K562 (cell line): Measurements from ENCODE around the gene MMAB. TPM values are rescaled to one million over a fixed set of nuclear protein-coding genes. Genes with fewer than 3 reads are reported as not detected.

Experiments used
- ATAC-seq: fragments of 200-7000 bp; cut with Tn5 transposase; 3 replicates; pipeline ENCODE4 v1.9.1; 2020; ENCODE audit warnings: moderate library complexity
- BruUV-seq: library from RNA; stranded (reverse); fragments of 400-500 nt; replicated peaks from 2 replicates; lab custom pipeline; 2021; lab: Mats Ljungman, UMichigan
- CTCF ChIA-PET: fragments of 300-600 bp; formaldehyde crosslinking; extraction: SDS; loops from one replicate; lab custom pipeline; 2021; ENCODE audit warnings: low intra/inter-chr PET ratio; lab: Yijun Ruan, JAX
- POLR2A ChIA-PET: fragments of 300-600, 350-650 bp; sonication (Branson Sonifier 250); formaldehyde crosslinking; extraction: SDS; loops from one replicate; lab custom pipeline; 2021; ENCODE audit warnings: antibody characterized with exemption, inconsistent platforms; lab: Yijun Ruan, JAX
- DNase-seq, 4 experiments: peaks; one replicate each; pipeline versions ENCODE4 v3.0.0 to v3.0.0-alpha.2; 2011 to 2018; ENCODE audit warnings: low spot score in 3 of 4, mixed read lengths in 3 of 4; ENCODE audit errors: extremely low read depth in 1 of 4
- FAIRE-seq: peaks from 2 replicates; lab custom pipeline; 2011; peaks lifted over from hg19 to GRCh38; lab: Jason Lieb, UNC
- H2AFZ ChIP-seq: 2 replicates; pipeline ENCODE4 v1.6.0; 2011; ENCODE audit warnings: low read depth, low read length, control low read depth, inconsistent platforms
- H3K27ac ChIP-seq: fragments of 200-600 bp; 3 replicates; pipeline ENCODE4 v1.8.0; 2011; ENCODE audit warnings: low read depth, mild to moderate bottlenecking, control low read depth, inconsistent platforms, low read length, moderate library complexity, mixed read lengths; ENCODE audit errors: extremely low read depth
- H3K27me3 ChIP-seq, 2 experiments: fragments of 300-600 bp in 1 of 2; 2 replicates in 1 of 2; 3 replicates in 1 of 2; pipeline versions ENCODE4 v1.6.0 to v1.8.0; 2011; ENCODE audit warnings: inconsistent platforms in 2 of 2, low read length in 2 of 2, mild to moderate bottlenecking in 1 of 2, mixed read lengths in 1 of 2, moderate library complexity in 1 of 2; ENCODE audit not compliant: control insufficient read depth in 2 of 2, insufficient read depth in 2 of 2
- H3K36me3 ChIP-seq: fragments of 300-600 bp; 3 replicates; pipeline ENCODE4 v1.8.0; 2011; ENCODE audit warnings: mild to moderate bottlenecking, low read length, inconsistent platforms; ENCODE audit not compliant: control insufficient read depth, insufficient read depth
- H3K4me1 ChIP-seq, 2 experiments: fragments of 200-600 bp in 1 of 2; replicated peaks in 1 of 2; 2 replicates in 1 of 2; 3 replicates in 1 of 2; pipeline versions ENCODE4 v1.5.1 to v1.8.0; 2011; ENCODE audit warnings: inconsistent platforms in 2 of 2, low read length in 2 of 2, mild to moderate bottlenecking in 1 of 2, mixed read lengths in 1 of 2, moderate library complexity in 1 of 2; ENCODE audit not compliant: control insufficient read depth in 2 of 2, insufficient read depth in 2 of 2
- H3K4me2 ChIP-seq: 2 replicates; pipeline ENCODE4 v1.6.1; 2011; ENCODE audit warnings: low read length, control low read depth, inconsistent platforms, mixed read lengths; ENCODE audit not compliant: insufficient read depth
- H3K4me3 ChIP-seq: fragments of 200-600 bp; sonication (generic), shearing (Covaris generic); 2 replicates; pipeline ENCODE4 v1.5.1; 2016; ENCODE audit warnings: control low read depth, inconsistent platforms
- H3K79me2 ChIP-seq: fragments of 200-600 bp; 3 replicates; pipeline ENCODE4 v1.8.0; 2011; ENCODE audit warnings: low read length, inconsistent platforms; ENCODE audit not compliant: control insufficient read depth, insufficient read depth
- H3K9ac ChIP-seq, 2 experiments: 2 replicates each; pipeline versions ENCODE4 v1.6.0 to v1.6.1; 2011; ENCODE audit warnings: low read depth in 2 of 2, low read length in 2 of 2, control low read depth in 1 of 2, inconsistent platforms in 1 of 2, mild to moderate bottlenecking in 1 of 2, mixed read lengths in 1 of 2; ENCODE audit not compliant: insufficient read depth in 1 of 2
- H3K9me1 ChIP-seq: one replicate; pipeline ENCODE4 v1.6.0; 2011; ENCODE audit warnings: inconsistent platforms, mild to moderate bottlenecking, low read length, moderate library complexity; ENCODE audit not compliant: control insufficient read depth, insufficient read depth
- H3K9me3 ChIP-seq: replicated peaks from 2 replicates; pipeline ENCODE4 v1.5.1; 2011; ENCODE audit warnings: low read depth, low read length, inconsistent platforms; ENCODE audit not compliant: control insufficient read depth, insufficient read depth
- H4K20me1 ChIP-seq: replicated peaks from 2 replicates; pipeline ENCODE4 v1.6.1; 2011; ENCODE audit warnings: low read length, inconsistent platforms, mixed read lengths; ENCODE audit not compliant: control insufficient read depth, insufficient read depth
- FOS ChIP-seq: IDR thresholded peaks from 3 replicates; pipeline ENCODE4 v1.6.1; 2011; ENCODE audit not compliant: insufficient read length; ENCODE audit errors: extremely low read depth
- GATAD2A ChIP-seq: fragments of 450-650 bp; IDR thresholded peaks from 2 replicates; pipeline ENCODE4 v1.6.1; 2017
- GTF2F1 ChIP-seq: IDR thresholded peaks from 2 replicates; pipeline ENCODE4 v1.6.1; 2011; ENCODE audit warnings: low read depth, low read length, improper control_type of control experiment
- JUND ChIP-seq, 2 experiments: IDR thresholded peaks; 2 replicates in 1 of 2; 3 replicates in 1 of 2; pipeline ENCODE4 v1.6.1; 2011; ENCODE audit warnings: borderline replicate concordance in 2 of 2, low read depth in 2 of 2, low read length in 2 of 2, improper control_type of control experiment in 1 of 2, missing biosample characterization in 1 of 2, missing genetic modification characterization in 1 of 2, missing genetic modification reagents in 1 of 2
- KAT7 ChIP-seq: sonication (generic); formaldehyde crosslinking; IDR thresholded peaks from 2 replicates; pipeline ENCODE4 v1.8.0; 2022; ENCODE audit warnings: missing genetic modification reagents, mild to moderate bottlenecking, borderline replicate concordance
- KLF10 ChIP-seq: fragments of 250-450 bp; sonication (Bioruptor Pico); IDR thresholded peaks from 2 replicates; pipeline ENCODE4 v1.6.1; 2021; ENCODE audit warnings: matching md5 sums
- MEF2A ChIP-seq: IDR thresholded peaks from 2 replicates; pipeline ENCODE4 v1.6.1; 2011; ENCODE audit warnings: low read depth, mild to moderate bottlenecking, low read length, moderate library complexity; ENCODE audit not compliant: control insufficient read depth
- MITF ChIP-seq: IDR thresholded peaks from 2 replicates; pipeline ENCODE4 v1.6.1; 2014; ENCODE audit warnings: antibody characterized with exemption
- TGIF2 ChIP-seq: sonication (generic); formaldehyde crosslinking; IDR thresholded peaks from 2 replicates; pipeline ENCODE4 v1.8.1; 2022; ENCODE audit warnings: mild to moderate bottlenecking, missing genetic modification reagents, moderate library complexity
- TRIM28 ChIP-seq: fragments of 450-650 bp; IDR thresholded peaks from 2 replicates; pipeline ENCODE4 v1.6.1; 2017
- XRCC3 ChIP-seq: fragments of 450-650 bp; IDR thresholded peaks from 2 replicates; pipeline ENCODE4 v1.6.1; 2017; ENCODE audit warnings: mild to moderate bottlenecking, moderate library complexity
- ZNF785 ChIP-seq: fragments of 250-450 bp; sonication (Bioruptor Pico); IDR thresholded peaks from 2 replicates; pipeline ENCODE4 v1.4.0; 2020; ENCODE audit warnings: mild to moderate bottlenecking
- WGBS: fragments of 100-300 bp; shearing (Covaris generic); methylation state at CpG from one replicate; pipeline ENCODE4 v1.1.6; 2016; ENCODE audit warnings: low coverage, mixed read lengths; ENCODE audit not compliant: insufficient coverage; ENCODE audit errors: missing lambda C conversion rate; 5-methylcytosine and 5-hydroxymethylcytosine counted together
- in situ Hi-C: fragments of 300-500 bp; cut with MboI; formaldehyde crosslinking; loops from 4 replicates; pipeline ENCODE4 v1.15.0; 2018; ENCODE audit warnings: inconsistent platforms, mixed read lengths
- intact Hi-C: fragments of 100-400 bp; cut with micrococcal nuclease; formaldehyde crosslinking; loops from 2 replicates; pipeline ENCODE4 v1.14.2; 2022
- polyA plus RNA-seq, 8 experiments: library from polyadenylated mRNA; depleted of rRNA in 4 of 8; stranded (reverse) in 5 of 8; unstranded in 3 of 8; fragments of >200 nt; fragmentation: Nextera tagmentation in 2 of 8; fragmentation: Illumina TruSeq in 1 of 8; extraction: Ambion mirVana in 2 of 8; extraction: Trizol in 1 of 8; gene quantifications; 2 replicates each; pipeline versions ENCODE4 v1.2.1 to v1.2.3, GENCODE V29; 2011 to 2014; ENCODE audit warnings: inconsistent platforms in 1 of 8, missing spikeins in 1 of 8
- total RNA-seq, 7 experiments: library from RNA; depleted of rRNA in 6 of 7; stranded (reverse); fragments of >200 nt in 6 of 7; fragmentation: Illumina TruSeq in 2 of 7; extraction: Trizol in 2 of 7; gene quantifications; 2 replicates each; pipeline versions ENCODE4 v1.2.1 to v1.2.3, GENCODE V29; 2011 to 2021; ENCODE audit warnings: low replicate concordance in 1 of 7
- TF ChIP-seq, protein P1 (sequence below), 2 experiments: fragments of 450-650 bp; IDR thresholded peaks; 2 replicates each; pipeline ENCODE4 v1.6.1; 2016
- TF ChIP-seq, protein P2 (sequence below): fragments of 250-450 bp; sonication (Bioruptor Pico); IDR thresholded peaks from 2 replicates; pipeline ENCODE4 v1.6.1; 2021; ENCODE audit warnings: mild to moderate bottlenecking

MMAB gene
- total and polyA plus RNA-seq, 9 of the 15 experiments (the other 6 are each of a cell fraction or from before 2014, with no cell fraction given): 9.5 to 76.1 (median 46.2) TPM

GRCh38 chr12:109567296-109567695 lies 6.0 kb downstream of the MMAB start:
- Histone ChIP-seq H2AFZ (no peak overlapping the region), H3K36me3 (peaks cover 81% of the 10 kb centered on the region; the same call in 2 of the 3 replicates), H3K27ac (no peak overlapping the region), H3K79me2 (peaks cover under 1% of the 10 kb centered on the region; the same call in 2 of the 3 replicates), H3K9me3 (no peaks in the 10 kb centered on the region), H3K4me1 (peaks cover under 1 to 1% of the 10 kb centered on the region in 2 experiments; a peak in 3 of 5 replicates), H3K27me3 (no peaks in the 10 kb centered on the region), H3K4me3 (no peak overlapping the region), H3K4me2 (no peak overlapping the region), H3K9ac (no peak overlapping the region), H4K20me1 (no peaks in the 10 kb centered on the region), H3K9me1 (no peaks in the 10 kb centered on the region)
- CTCF ChIA-PET: no interaction called here
- intact Hi-C loops (no loop called here), in situ Hi-C loops (no loop called here)
- no peak for DNase-seq
- POLR2A ChIA-PET: interaction anchor here (0.6 to 0.9 kb wide), 3 partner anchors 15 to 51 kb away, joined by 3 read pairs; no protein-coding TSS in a partner anchor
- FAIRE-seq: no peak
- 81% methylated on average over 10 of the region's 10 CpGs for WGBS
- no TSS peak for BruUV-seq
- no peak for TF ChIP-seq ZNF785 (CRISPR knock-in tag)
- TF ChIP-seq GATAD2A: no peak
- no peak for TF ChIP-seq JUND (IDR thresholded peaks at IDR 0.05; ENCODE audit: borderline replicate concordance, low read depth, low read length)
- TF ChIP-seq JUND (tag; IDR thresholded peaks at IDR 0.05; ENCODE audit: borderline replicate concordance, low read depth, low read length): no peak
- TF ChIP-seq TRIM28: no peak
- TF ChIP-seq MEF2A: no peak
- TF ChIP-seq, protein P1, sequence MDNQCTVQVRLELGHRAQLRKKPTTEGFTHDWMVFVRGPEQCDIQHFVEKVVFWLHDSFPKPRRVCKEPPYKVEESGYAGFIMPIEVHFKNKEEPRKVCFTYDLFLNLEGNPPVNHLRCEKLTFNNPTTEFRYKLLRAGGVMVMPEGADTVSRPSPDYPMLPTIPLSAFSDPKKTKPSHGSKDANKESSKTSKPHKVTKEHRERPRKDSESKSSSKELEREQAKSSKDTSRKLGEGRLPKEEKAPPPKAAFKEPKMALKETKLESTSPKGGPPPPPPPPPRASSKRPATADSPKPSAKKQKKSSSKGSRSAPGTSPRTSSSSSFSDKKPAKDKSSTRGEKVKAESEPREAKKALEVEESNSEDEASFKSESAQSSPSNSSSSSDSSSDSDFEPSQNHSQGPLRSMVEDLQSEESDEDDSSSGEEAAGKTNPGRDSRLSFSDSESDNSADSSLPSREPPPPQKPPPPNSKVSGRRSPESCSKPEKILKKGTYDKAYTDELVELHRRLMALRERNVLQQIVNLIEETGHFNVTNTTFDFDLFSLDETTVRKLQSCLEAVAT (IDR thresholded peaks at IDR 0.05): no peak
- no peak for TF ChIP-seq KAT7 (CRISPR knock-in tag)
- TF ChIP-seq MITF: no peak
- no peak for TF ChIP-seq XRCC3
- TF ChIP-seq, protein P2, sequence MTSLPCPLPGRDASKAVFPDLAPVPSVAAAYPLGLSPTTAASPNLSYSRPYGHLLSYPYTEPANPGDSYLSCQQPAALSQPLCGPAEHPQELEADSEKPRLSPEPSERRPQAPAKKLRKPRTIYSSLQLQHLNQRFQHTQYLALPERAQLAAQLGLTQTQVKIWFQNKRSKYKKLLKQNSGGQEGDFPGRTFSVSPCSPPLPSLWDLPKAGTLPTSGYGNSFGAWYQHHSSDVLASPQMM (CRISPR knock-in tag): no peak
- TF ChIP-seq GTF2F1: no peak
- TF ChIP-seq KLF10: no peak
- TF ChIP-seq TGIF2: no peak
- no peak for TF ChIP-seq FOS
- ATAC-seq: no peak
